OCI-LY1 (cell line): ENCODE measurements around the gene SKIC3.

Source experiments
- H2AFZ ChIP-seq: fragments of 200-600 bp; sonication (generic), shearing (Covaris generic); 2 replicates; pipeline ENCODE4 v1.6.0; 2014; ENCODE audit warnings: antibody characterized with exemption, mild to moderate bottlenecking, low read length
- H3F3A ChIP-seq: fragments of 200-600 bp; sonication (generic), shearing (Covaris generic); 2 replicates; pipeline ENCODE4 v1.6.0; 2014; ENCODE audit warnings: mild to moderate bottlenecking, antibody characterized with exemption, low read length, moderate library complexity; ENCODE audit not compliant: insufficient read depth
- H3K27ac ChIP-seq: fragments of 200-600 bp; sonication (generic); 2 replicates; pipeline ENCODE4 v1.5.1; 2014; ENCODE audit warnings: low read length, mixed run types, mild to moderate bottlenecking, low read depth; ENCODE audit not compliant: poor library complexity, severe bottlenecking
- H3K27me3 ChIP-seq: fragments of 200-600 bp; sonication (generic); 2 replicates; pipeline ENCODE4 v1.6.0; 2014; ENCODE audit warnings: antibody characterized with exemption, mild to moderate bottlenecking, low read length, moderate library complexity; ENCODE audit not compliant: insufficient read depth
- H3K36me3 ChIP-seq: fragments of 200-600 bp; sonication (generic); 2 replicates; pipeline ENCODE4 v1.6.1; 2014; ENCODE audit warnings: mild to moderate bottlenecking, antibody characterized with exemption, low read length, moderate library complexity, mixed read lengths; ENCODE audit not compliant: insufficient read depth
- H3K4me1 ChIP-seq: fragments of 200-600 bp; sonication (generic); 2 replicates; pipeline ENCODE4 v1.5.1; 2014; ENCODE audit warnings: mild to moderate bottlenecking, low read length, moderate library complexity; ENCODE audit not compliant: insufficient read depth, severe bottlenecking
- H3K4me2 ChIP-seq: fragments of 200-600 bp; sonication (generic), shearing (Covaris generic); 2 replicates; pipeline ENCODE4 v1.6.1; 2014; ENCODE audit warnings: low read length
- H3K4me3 ChIP-seq: fragments of 200-600 bp; sonication (generic); 2 replicates; pipeline ENCODE4 v1.5.1; 2014; ENCODE audit warnings: low read length, low read depth, mild to moderate bottlenecking, mixed read lengths; ENCODE audit not compliant: poor library complexity, severe bottlenecking
- H3K79me2 ChIP-seq: fragments of 200-600 bp; shearing (Covaris generic); 2 replicates; pipeline ENCODE4 v1.6.1; 2016; ENCODE audit warnings: mixed run types, low read length, mixed read lengths; ENCODE audit not compliant: insufficient read depth
- H3K9ac ChIP-seq: fragments of 200-600 bp; sonication (generic), shearing (Covaris generic); 2 replicates; pipeline ENCODE4 v1.6.1; 2014; ENCODE audit warnings: mild to moderate bottlenecking, low read length, mixed read lengths
- H3K9me2 ChIP-seq: fragments of 200-600 bp; sonication (generic), shearing (Covaris generic); 2 replicates; pipeline ENCODE4 v1.6.1; 2014; ENCODE audit warnings: low read depth, mild to moderate bottlenecking, low read length, mixed read lengths
- H3K9me3 ChIP-seq: fragments of 200-600 bp; shearing (Covaris generic); 2 replicates; pipeline ENCODE4 v1.6.1; 2014; ENCODE audit warnings: low read length, mixed read lengths
- H4K20me1 ChIP-seq: fragments of 200-600 bp; sonication (generic), shearing (Covaris generic); 2 replicates; pipeline ENCODE4 v1.6.0; 2016; ENCODE audit warnings: mild to moderate bottlenecking, low read length; ENCODE audit not compliant: insufficient read depth
- EZH2 ChIP-seq: fragments of 200-600 bp; sonication (generic), shearing (Covaris generic); IDR thresholded peaks from 2 replicates; pipeline ENCODE4 v1.8.0; 2017; ENCODE audit warnings: borderline replicate concordance, mixed run types, mild to moderate bottlenecking, antibody characterized with exemption, low read length, moderate library complexity, mixed read lengths
- TF ChIP-seq, protein P1 (sequence below): fragments of 200-600 bp; sonication (generic), shearing (Covaris generic); IDR thresholded peaks from 2 replicates; pipeline ENCODE4 v1.5.1; 2017; ENCODE audit warnings: mild to moderate bottlenecking, antibody characterized with exemption, low read length, moderate library complexity, mixed read lengths

Gene SKIC3

DNA sequence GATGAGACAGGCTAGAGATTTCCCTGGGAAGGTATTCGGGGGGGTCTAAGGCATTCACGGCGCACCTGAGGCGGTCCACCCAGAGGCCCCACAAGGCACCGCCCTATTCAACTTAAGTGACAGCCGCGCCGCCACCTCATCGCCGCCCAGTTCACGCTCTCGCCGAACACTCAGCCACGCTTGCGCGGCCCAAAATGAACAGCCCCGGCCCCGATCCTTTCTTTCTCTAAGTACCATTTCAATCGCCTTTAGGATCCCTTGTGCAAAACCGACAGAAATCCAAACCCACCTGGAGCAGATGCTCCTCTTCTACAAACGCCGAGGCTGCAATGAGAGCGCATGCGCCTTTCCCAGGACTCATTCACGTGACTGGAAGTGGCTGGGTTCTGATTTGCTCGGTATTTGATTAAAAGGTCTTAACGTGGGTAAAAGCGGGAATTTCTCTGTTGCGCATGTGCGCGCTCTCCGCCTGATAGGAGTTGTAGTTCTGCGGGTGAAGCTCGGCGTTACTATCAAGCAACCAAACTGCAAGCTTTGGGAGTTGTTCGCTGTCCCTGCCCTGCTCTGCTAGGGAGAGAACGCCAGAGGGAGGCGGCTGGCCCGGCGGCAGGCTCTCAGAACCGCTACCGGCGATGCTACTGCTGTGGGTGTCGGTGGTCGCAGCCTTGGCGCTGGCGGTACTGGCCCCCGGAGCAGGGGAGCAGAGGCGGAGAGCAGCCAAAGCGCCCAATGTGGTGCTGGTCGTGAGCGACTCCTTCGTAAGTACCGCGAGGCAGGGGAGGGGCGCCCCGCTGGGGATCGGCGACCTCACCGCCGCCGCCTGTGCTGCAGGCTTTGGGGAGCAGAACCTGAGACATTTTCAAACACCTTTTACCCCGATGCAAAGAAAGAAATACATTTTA lies at the start of gene SKIC3, which contains the start of gene ARSK:
Gene SKIC3 (minus strand): TSS at position 331 of the 902 bp plus-strand sequence. CDS start 7,827 bp downstream, outside the sequence.
Gene ARSK (plus strand): TSS at position 455 of the 902 bp plus-strand sequence. CDS start 178 bp downstream, at position 633.
- Histone ChIP-seq H3K36me3 (peaks cover 13% of the 10 kb centered on the region; the same call in 1 of the 2 replicates), H3F3A (no peaks in the 10 kb centered on the region), H2AFZ (peak within 1 kb of the TSS; percentile 53; the same call in 1 of the 2 replicates), H4K20me1 (no peaks in the 10 kb centered on the region), H3K27me3 (no peaks in the 10 kb centered on the region), H3K9ac (peak within 1 kb of the TSS; percentile 85), H3K9me2 (no peaks in the 10 kb centered on the region), H3K9me3 (no peaks in the 10 kb centered on the region), H3K4me1 (peaks cover 21% of the 10 kb centered on the region), H3K27ac (peak within 1 kb of the TSS; percentile 65), H3K4me2 (peak within 1 kb of the TSS; percentile 92), H3K79me2 (peaks cover 32% of the 10 kb centered on the region), H3K4me3 (peak within 1 kb of the TSS; percentile 86)
- no peak for TF ChIP-seq EZH2
- TF ChIP-seq, protein P1, sequence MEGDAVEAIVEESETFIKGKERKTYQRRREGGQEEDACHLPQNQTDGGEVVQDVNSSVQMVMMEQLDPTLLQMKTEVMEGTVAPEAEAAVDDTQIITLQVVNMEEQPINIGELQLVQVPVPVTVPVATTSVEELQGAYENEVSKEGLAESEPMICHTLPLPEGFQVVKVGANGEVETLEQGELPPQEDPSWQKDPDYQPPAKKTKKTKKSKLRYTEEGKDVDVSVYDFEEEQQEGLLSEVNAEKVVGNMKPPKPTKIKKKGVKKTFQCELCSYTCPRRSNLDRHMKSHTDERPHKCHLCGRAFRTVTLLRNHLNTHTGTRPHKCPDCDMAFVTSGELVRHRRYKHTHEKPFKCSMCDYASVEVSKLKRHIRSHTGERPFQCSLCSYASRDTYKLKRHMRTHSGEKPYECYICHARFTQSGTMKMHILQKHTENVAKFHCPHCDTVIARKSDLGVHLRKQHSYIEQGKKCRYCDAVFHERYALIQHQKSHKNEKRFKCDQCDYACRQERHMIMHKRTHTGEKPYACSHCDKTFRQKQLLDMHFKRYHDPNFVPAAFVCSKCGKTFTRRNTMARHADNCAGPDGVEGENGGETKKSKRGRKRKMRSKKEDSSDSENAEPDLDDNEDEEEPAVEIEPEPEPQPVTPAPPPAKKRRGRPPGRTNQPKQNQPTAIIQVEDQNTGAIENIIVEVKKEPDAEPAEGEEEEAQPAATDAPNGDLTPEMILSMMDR: peak; percentile 21; the same call in 1 of the 2 replicates

DNA sequence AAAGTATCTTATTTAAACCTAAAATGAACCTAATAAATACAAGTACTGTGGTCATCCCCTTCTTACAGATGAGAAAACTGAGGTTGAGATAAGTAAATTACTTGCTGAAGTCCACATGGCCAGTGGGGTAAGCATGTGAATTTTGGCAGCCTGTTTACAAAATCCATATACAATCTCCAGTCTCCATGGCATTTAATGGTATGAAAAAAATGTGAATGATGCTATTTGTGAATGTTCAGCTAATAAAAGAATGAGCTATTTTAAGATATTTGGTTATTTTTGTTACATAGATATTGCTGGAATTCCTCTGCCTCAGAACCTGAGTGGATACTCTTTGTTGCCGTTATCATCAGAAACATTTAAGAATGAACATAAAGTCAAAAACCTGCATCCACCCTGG lies 45.8 kb upstream of the SKIC3 start:
- Histone ChIP-seq H3K36me3 (peaks cover 10% of the 10 kb centered on the region; the same call in 1 of the 2 replicates), H3K4me2 (no peak overlapping the region), H3F3A (no peaks in the 10 kb centered on the region), H3K27me3 (no peaks in the 10 kb centered on the region), H3K4me3 (no peak overlapping the region), H3K27ac (no peak overlapping the region), H3K9me3 (no peaks in the 10 kb centered on the region), H3K79me2 (no peaks in the 10 kb centered on the region), H3K9me2 (no peaks in the 10 kb centered on the region), H3K4me1 (no peaks in the 10 kb centered on the region), H2AFZ (no peak overlapping the region), H4K20me1 (no peaks in the 10 kb centered on the region), H3K9ac (no peak overlapping the region)
- TF ChIP-seq, protein P1: no peak
- TF ChIP-seq EZH2: no peak

DNA sequence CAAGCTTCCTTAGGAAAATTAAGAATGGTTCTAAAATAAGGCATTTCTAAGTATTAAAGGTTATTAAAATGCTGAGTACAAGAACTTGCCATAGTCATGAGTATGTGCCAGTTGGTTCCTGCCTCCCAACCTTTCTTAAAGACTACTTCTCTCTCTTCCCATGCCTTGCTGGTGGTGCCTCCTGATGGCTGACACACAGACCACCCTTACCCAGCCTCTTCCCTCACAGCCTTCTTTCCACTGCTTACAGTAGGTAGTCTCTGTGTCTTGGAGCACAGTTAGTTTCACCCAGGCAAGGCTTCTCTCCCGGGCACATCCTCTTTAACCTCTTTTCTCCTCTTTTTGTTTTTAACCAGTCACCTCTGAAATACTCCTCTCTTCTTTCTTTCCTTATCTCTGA lies 44.5 kb upstream of the SKIC3 start:
- Histone ChIP-seq H3K27ac (no peak overlapping the region), H3K4me3 (no peak overlapping the region), H3K4me1 (no peaks in the 10 kb centered on the region), H3K9me2 (no peaks in the 10 kb centered on the region), H3K36me3 (peaks cover 10% of the 10 kb centered on the region; the same call in 1 of the 2 replicates), H3K27me3 (no peaks in the 10 kb centered on the region), H4K20me1 (no peaks in the 10 kb centered on the region), H3F3A (no peaks in the 10 kb centered on the region), H3K4me2 (no peak overlapping the region), H3K9me3 (no peaks in the 10 kb centered on the region), H3K79me2 (no peaks in the 10 kb centered on the region), H3K9ac (no peak overlapping the region), H2AFZ (no peak overlapping the region)
- TF ChIP-seq, protein P1: no peak
- TF ChIP-seq EZH2: no peak
